Stimulated activated CD8-positive, alpha-beta memory T cell treated with anti-CD3 and anti-CD28 coated beads, Interleukin-15, amount 100 ng/mL, for 1 hour (primary cell): Measurements from ENCODE around the gene ZBTB21.

Source experiments
- DNase-seq: peaks from one replicate; pipeline ENCODE4 v3.0.0-alpha.2; 2020; ENCODE audit warnings: low read depth

ZBTB21 gene

DNA sequence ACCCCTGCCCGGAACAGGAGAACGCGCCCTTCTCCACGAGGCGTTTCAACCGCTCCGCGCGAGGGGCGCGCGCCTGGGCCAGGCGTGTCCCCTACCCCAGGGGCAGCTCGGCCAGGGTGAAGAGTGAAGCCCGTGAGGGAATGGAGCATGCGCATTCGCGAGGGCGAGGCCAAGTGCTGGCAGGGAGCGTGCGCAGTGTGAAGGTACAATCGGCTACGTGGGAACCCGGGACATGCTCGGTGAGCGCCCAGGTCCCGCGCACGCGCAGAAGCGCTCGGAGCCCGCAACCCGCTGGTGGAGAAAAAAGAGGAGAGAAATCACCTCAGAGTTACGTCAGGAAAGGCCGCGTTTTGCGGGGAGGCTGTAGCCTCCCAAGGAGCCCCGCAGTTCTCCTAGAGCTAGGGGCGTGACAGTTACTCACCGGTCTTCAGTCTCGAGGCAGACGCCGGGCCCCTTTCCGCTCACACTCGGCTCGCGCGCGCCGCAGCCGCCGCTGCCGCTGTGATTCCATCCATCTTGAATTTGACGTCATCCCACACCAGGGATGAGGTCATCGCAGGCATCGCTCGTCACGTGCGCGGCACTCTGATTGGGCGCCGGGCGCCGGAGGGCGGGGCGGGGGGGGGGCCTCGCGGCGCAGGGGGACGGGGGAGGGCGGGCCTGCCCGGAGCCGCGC is at the start of gene ZBTB21:
ZBTB21 (minus strand) TSS at position 530 of the 676 bp plus-strand sequence. CDS start 16,265 bp downstream, outside the sequence.
- DNase-seq, result peak; percentile 95

DNA sequence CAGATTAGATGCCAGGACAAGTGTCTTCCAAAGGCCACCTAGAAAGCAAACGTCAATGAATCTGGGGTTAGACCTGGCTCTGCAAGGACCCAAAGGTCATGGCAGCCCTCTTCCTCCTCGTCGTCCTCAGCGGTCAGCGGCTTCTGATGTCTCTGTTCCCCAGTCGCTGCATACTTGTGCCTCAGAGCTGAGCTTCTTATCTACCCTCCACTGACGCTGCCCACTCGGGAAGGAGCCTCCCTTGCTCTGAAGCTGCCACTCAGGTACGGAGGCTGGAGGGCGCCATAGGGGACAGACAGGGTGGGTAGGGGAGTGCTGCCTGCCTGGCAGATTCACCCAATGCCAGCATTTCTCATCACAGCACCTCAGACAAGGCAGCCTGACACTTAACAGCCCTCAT is 49.6 kb upstream of the ZBTB21 start:
- DNase-seq, result no peak

DNA sequence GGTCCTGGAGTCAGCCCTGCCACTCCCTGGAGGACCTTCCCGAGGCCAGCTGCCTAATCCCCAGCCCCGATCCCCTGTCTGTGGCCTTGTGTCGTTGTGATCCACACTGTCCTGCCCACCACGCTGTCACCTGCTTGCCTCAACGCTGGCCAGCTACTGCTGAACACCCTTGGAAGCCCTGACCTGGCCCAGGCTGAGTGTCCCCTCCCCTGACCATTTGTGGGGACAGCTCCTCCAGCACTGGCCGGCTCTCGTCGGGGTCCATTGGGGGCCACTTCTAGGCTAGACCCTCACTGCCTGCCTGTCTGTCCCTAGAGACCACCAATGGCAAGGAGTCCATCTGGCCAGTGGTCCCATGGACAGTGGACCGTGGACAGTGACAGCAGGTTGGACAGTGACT is 49.0 kb upstream of the ZBTB21 start:
- DNase-seq, result no peak

DNA sequence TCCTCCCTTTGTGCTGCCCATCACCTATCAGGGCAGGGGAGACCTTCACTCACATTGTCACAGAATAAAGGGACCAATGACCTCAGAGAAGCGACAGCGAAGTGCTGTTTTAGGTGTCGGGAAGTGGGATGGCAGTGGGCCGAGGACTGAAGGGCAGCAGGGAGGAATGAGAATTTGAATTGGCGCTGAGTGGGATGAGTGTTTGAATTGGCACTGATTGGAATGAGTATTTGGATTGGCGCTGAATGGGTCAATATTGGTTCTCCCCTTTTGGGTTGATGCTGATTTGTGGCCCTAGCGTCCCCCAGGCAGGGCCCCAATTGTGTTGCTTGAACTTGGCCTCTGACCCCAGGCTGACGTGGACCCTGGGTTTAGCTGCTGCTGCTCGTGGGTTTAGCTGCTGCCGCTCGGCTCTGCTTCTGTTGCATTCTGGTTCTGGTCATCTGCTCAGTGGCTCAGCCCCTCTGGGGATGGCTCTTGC is 48.5 kb upstream of the ZBTB21 start:
- DNase-seq, result no peak

DNA sequence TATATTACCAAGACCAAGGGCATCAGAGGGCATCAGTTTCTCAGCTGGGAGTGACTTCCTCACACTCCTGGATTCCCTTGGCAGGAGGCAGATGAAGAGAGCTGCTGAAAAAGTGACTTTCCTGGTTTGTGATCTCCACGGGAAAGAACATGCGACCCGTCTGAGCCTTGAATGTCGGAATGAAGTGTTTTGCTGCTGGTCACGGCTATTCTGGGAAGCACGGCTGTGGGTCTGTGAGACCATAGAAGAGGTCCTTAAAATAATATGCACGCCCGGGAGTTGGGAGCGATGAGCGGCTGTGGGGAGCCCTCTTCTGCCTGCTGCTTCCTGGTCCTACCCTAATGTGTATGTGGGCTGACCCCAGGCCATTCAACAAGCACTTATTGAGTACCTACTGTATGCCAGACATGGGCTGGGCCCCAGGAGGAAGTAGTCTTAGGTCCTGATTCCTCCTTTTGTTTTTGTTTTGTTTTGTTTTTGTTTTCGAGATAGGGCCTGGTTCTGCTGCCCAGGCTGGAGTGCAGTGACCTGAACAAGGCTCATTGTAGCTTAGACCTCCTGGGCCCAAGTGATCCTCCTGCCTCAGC is 47.8 kb upstream of the ZBTB21 start:
- no peak for DNase-seq

DNA sequence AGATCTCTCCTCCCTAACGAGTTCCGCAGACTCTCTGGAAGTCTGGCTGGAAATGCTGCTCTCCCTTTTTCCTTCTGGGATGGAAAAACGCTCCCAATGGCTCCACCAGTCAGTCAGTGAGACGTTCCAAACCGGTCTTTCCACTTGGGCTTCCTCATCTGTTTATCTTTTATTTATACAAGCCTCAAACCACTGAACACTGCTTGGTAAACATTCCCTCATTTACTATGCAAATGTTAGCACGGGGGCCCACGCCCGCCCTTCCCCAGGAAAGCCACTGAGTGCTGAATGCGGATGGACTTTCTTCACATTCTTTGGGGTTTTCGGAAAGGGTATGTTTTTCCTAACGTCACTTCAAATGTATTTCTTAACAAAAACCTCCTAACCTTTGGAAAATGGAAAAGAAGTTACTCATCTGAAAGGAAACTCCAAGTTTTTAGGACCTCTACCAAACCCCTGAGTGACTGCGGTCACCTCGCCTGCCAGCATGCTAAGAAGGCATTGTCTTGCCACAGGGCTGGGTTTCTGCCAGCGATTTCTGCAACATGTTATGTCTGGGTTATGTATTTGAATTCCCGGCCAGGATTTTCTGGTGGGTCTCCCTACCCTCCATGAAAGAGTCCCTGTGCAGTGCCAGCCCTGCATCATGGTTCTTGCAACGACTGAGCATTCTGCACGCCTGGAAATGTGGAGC is 47.0 kb upstream of the ZBTB21 start:
- DNase-seq, result no peak

DNA sequence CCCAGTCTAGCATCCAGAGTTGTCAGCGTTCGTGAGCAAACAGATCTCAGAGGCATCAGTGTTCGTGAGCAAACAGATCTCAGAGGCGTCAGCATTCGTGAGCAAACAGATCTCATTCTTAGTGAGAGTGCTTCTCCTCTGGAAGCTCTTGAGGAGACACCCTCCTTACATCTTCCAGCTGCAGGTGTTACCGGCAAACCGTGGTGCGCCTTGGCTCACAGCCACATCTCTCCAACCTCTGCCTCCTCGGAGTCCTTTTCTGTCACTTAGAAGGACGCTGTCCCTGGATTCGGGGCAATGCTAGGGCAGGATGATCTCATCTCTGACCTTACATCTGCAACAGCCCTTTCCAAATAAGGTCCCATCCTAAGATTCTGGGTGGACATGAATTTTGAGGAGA is 46.3 kb upstream of the ZBTB21 start:
- DNase-seq, result no peak

DNA sequence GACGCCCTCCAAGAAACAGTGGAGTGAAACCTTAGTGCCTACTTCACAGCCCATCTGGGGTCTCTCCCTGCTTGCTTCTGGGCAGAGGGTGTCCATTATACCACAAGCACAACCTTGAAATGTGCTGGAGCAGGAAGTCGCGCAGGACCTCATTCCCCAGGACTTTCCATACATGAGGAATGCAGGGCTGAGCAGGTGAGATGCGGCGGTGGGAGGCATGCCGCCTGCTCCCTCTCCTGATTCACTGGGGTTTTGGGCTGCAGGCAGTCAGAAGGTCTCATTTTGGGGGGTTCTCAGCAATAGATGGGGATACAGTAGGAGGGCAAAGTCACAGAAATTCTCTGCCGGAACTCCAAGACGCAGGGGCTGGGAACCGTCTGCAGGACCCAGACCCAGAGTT is 45.3 kb upstream of the ZBTB21 start:
- no peak for DNase-seq

DNA sequence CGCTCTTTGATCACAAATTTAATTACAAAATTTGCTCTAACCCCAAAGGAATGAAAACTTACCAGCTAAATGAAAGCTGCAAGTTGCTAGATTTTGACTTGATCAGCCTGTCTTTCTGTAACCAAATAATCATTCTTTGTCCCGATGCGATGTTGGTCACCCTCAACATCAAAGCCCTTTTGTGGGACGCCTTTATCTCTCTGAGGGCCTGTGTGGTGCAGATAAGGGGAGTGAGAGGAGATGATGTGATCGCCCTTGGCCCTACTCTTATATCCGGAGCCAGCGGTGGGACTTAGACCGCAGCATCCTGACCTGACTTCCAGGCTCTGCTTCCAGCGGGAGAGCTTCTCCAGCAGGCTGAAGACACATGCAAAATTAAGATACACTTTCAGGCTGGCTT is 41.6 kb upstream of the ZBTB21 start:
- no peak for DNase-seq

DNA sequence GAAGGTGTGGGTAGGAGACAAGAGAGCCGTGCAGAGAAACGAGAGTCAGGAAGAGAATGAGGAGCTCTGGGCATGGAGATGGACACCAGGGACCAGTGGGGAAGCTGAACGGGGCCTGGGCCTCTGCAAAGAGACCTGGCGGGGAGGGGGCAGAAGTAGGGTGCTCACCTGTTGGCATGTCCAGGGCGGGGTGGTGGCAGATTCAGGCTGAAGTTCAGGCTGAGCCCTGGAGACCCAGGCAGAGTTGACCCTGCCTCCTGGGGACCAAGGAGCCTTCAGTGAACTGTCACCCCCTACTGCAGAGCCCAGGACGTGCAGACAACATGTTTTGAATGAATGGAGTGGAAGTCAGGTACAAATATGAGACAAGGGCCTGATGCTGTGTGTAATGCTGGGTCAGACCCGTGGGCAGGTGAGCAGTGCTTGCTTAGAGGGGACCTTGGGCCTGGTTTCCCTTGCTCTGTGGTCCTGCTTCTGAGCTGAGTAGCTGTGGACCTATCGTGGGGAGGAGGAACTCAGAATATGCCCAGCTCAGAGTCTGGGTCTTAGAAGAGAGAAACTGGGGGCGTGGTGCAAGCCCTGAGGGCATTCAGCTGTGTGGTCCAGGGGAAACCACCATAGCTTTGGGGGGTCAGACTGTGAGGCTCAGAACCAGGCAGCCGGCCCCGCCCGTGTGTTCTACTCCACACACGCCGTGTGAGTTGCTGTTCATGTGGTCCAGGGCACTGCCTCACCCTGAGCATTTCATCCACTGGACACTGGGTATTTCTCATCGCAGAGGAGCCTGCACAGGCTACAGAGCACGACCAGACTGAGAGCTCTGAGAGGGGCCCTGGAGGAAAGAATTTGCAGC is 39.6 kb upstream of the ZBTB21 start:
- no peak for DNase-seq

DNA sequence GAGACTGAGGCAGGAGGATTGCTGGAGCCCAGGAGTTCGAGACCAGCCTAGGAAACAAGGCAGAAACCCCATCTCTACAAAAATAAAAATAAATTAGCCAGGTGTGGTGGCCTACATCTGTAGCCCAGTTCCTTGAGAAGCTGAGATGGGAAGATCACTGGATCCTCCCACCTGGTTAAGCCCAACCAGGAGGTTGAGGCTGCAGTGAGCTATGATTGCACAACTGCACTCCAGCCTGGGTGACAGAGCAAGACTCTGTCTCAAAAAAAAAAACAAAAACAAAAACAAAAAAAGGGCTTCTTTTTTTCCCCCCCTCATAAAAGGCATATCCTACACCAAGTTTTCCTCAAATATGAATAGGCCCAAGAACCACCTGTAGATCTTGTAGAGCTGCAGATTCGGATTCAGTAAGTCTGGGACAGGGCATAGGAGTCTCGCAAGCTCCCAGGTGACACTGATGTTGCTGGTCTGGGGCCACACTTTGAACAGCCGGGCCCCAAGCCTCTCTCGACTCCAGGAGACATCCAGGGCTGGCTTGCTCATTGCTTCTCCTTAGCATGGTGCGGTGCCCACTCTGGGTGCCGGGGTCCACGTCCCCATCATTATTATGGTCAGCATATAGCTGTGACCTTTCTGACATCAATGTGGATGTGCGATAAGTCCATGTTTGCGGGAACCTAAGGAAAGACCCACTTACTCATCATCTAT is 38.9 kb upstream of the ZBTB21 start:
- DNase-seq, result no peak

DNA sequence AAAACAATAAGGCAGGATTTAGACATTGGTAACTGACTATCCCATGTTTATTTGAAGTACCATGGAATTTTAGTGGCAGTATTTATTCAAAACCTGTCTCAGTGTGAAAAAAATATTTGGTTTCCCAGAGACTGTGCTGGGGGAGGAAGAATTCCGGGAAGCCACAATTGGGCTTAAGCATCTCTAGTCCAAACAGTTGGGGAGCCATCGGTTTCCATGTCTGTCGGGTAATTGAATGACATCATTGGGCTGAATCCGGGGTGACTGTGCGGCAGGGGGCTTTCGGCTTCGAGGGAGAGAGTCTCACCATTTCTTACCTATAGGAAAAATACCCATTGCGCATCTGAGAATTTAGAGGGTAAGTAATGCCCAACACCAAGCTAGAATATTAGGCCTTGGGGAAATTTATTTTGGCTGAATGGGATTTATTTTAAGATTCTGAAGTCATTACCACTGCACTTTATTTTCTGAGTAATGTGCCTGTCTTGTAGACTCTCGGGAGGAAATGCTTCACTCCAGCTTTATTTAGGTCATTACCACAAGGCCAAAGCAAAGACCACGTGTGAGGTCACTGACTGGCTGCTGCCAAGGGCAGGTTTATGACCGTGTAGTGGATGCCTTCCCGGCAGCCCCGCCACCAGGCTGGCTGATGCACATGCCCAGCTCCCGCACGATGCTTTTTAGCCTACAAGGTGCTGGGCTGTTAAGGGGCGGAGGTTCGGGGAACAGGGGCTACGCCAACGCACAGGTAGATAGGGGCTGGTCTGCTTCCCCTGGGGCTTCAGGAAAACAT is 37.9 kb upstream of the ZBTB21 start:
- DNase-seq, result no peak

DNA sequence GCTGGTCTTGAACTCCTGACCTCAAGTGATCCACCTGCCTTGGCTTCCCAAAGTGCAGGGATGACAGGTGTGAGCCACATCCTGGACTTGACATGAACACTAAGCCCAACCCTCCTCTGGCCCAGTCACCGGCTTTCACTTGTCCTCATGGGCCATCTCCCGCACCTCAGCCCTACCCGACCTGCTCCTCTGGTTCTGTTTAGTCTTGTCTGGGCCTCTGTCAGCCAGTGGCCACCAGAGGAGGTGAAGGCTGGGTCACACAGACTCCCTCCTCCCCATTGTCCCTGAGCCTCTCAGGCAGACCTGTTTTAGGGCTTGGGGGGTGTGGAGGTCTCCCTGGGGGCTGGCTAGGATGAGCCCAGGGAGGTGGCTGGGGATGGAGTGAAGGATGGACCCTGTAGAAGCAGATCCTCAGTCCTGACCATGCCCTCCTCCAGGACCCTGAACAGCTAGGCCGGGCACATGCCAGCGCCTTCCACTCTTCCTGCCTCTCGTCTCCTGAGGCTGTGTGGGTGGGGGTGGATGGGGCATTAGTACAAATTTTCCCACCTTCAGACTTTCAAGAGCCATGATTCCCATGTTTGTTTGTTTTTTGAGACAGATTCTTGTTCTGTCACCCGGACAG is 34.8 kb upstream of the ZBTB21 start:
- no peak for DNase-seq

DNA sequence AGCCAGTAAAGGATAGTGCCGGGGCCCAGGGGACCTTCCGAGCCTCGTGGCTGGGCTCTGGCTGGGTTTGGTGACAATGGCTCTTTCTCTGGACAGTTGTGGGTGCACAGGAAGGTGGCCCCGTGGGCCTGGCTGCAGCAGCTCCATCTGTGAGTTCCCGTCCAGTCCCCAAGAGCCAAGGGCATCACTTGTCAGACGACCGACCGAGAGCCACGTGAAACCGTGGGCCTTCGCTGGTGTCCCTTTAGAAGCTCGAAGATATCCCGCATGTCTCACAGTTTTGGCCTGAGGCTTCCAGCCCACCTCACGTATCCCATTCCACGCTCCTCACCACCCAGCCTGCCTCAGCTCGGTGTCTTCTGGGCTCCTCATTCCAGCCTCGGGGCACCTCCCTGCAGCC is 33.8 kb upstream of the ZBTB21 start:
- no peak for DNase-seq

DNA sequence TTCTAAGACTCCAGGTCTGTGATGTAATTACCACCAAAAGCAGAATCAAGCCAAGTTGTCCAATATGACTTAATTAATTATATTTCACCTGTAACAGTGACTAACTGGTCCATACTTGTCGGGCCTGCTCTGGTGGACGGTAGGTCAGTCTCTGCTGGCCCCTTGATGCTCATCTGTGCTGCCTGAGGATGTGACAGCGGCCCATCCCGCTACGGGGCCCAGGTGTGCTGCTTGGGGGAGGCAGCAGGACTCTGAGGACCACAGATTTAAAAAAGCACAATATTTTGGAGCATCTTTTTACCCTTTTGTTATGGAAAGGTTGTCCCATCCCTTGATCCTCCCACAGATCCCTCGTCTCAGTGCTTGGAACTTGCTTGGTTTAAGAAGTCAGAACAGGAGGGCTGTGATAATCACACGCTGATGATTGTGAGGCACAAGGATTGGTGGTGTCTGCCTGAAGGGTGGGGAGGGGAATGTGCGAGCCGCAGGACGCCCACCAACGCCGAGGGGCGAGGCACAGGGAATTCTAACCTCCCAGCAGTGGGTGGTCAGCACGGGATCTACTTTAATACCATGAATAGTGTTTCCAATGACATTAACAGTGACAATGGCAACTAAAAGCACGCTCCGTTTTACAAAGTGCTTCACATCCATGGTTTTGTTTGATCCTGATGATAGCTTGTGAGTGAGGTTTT is 33.2 kb upstream of the ZBTB21 start:
- DNase-seq, result no peak

DNA sequence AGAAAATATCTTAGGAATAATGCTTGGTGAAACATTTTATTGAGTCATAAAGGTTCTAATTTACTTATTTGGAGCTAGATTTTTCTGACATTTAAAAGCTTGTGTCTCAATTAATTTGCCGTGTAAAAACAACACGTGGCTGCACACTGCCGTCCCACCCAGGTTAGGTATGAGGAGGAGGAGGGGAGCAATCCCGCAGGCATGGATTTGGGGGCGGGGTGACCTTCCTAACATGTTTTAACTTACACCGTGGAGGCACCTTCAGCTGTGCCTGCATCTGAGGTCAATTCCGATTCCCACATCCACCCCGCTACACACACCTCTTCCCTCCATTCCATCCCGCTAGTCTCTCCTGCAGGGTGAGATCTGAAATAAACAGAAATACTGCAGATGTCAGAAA is 32.5 kb upstream of the ZBTB21 start:
- no peak for DNase-seq

DNA sequence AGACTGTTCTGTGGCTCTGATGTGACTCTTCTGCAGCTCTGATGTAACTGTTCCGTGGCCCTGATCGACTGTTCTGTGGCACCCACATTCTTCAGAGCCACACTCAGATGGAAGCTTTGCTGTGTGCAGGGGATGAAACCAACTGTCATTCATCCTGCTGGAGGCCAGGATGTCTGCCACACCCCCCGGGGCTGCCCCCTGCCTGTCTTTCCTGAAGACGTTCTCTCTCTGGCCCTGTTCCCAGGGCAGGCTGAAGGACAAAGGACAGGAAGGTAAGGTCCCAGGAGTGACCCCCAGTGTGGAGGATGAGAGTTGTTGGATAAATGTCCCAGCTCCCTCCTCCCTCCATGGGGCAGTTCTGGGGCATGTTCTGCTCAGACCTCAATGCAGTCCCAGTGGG is 31.6 kb upstream of the ZBTB21 start:
- no peak for DNase-seq

DNA sequence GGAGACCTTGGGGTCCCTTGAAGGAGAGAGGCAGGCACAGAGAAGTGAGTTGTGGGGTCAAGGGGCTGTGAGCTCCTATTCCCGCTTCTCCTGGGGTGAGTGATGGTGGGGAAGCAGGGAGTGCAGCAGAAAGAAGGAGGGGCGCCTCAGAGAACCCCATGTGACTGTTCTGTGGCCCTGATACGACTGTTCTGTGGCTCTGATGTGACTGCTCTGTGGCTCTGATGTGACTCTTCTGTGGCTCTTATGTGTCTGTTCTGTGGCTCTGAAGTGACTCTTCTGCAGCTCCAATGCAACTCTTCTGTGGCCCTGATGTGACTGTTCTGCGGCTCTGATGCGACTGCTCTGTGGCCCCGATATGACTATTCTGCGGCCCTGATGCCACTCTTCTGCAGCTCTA is 31.1 kb upstream of the ZBTB21 start:
- no peak for DNase-seq

DNA sequence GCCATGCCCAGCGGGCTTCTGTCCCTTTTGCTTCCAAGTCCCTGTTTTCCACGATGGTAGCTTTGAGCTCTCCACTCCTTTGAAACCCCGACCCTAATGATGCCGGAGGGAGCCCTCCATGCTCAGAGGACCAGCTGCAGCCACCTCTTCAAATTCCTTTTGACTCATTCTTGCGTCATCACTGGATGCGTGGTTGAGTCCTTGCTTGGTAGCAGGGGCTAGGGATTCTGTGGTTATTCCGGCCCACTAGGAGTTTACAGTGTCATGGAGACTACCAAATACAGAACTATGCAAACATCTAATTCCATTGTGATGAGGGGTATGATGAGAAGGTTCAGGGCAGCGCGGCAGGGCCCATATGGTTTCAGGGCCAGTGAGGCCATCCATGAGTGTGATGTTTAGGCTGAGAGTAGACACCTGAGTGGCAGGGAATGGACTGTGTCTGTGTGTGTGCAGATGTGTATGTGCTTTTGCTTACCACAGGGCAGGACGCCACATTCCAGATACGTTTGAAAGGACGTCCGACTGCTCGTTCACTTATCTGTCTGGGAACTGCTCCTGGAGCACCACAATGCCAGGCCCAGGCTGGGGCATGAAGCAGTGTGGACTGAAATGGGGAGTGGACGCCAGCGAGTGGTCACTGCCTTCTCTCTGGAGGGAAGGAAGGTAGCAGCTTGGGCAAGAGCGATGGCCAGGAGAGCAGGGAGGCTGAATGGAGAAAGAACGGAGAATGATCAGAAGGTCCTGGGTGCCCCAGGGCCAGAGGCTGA is 30.4 kb upstream of the ZBTB21 start:
- DNase-seq, result no peak
